Activated naive CD8-positive, alpha-beta T cell (primary cell): Measurements from ENCODE around the gene RNF103.

Source experiments
- H3K27ac Mint-ChIP-seq: one replicate; pipeline ENCODE4 v1.8.0; 2021; ENCODE audit warnings: mixed read lengths
- H3K27me3 Mint-ChIP-seq: one replicate; pipeline ENCODE4 v1.8.0; 2021; ENCODE audit warnings: mixed read lengths
- H3K36me3 Mint-ChIP-seq: one replicate; pipeline ENCODE4 v1.8.0; 2021; ENCODE audit warnings: mixed read lengths
- H3K4me1 Mint-ChIP-seq: one replicate; pipeline ENCODE4 v1.8.0; 2021; ENCODE audit warnings: low read depth, mixed read lengths
- H3K4me3 Mint-ChIP-seq: one replicate; pipeline ENCODE4 v1.8.0; 2021; ENCODE audit warnings: mild to moderate bottlenecking, mixed read lengths
- H3K9me3 Mint-ChIP-seq: one replicate; pipeline ENCODE4 v1.8.0; 2021; ENCODE audit warnings: low read depth, mixed read lengths

The RNF103 gene

GRCh38 chr2:86634352-86634751 is 10.7 kb upstream of the RNF103 start:
- H3K4me1 Mint-ChIP-seq, result no peaks in the 10 kb centered on the region
- no peak overlapping the region for H3K4me3 Mint-ChIP-seq
- no peak overlapping the region for H3K27ac Mint-ChIP-seq
- H3K9me3 Mint-ChIP-seq, result peaks cover under 1% of the 10 kb centered on the region
- H3K27me3 Mint-ChIP-seq, result no peaks in the 10 kb centered on the region
- no peaks in the 10 kb centered on the region for H3K36me3 Mint-ChIP-seq

GRCh38 chr2:86633155-86633651 is 9.5 kb upstream of the RNF103 start:
- Mint-ChIP-seq H3K4me3 (no peak overlapping the region), H3K4me1 (no peaks in the 10 kb centered on the region), H3K9me3 (no peaks in the 10 kb centered on the region), H3K27ac (no peak overlapping the region), H3K27me3 (no peaks in the 10 kb centered on the region), H3K36me3 (no peaks in the 10 kb centered on the region)

- Mint-ChIP-seq H3K4me1 (no peaks in the 10 kb centered on the region), H3K9me3 (no peaks in the 10 kb centered on the region), H3K27ac (no peak overlapping the region), H3K36me3 (no peaks in the 10 kb centered on the region), H3K27me3 (no peaks in the 10 kb centered on the region), H3K4me3 (no peak overlapping the region)
Measured at GRCh38 chr2:86632672-86633071, 9.0 kb upstream of the RNF103 start.

GRCh38 chr2:86631846-86632485 is 8.3 kb upstream of the RNF103 start:
- Mint-ChIP-seq H3K27ac (no peak overlapping the region), H3K4me1 (no peaks in the 10 kb centered on the region)

GRCh38 chr2:86628091-86628522 is 4.4 kb upstream of the RNF103 start:
- H3K27me3 Mint-ChIP-seq, result no peaks in the 10 kb centered on the region
- H3K36me3 Mint-ChIP-seq, result no peaks in the 10 kb centered on the region
- H3K9me3 Mint-ChIP-seq, result no peaks in the 10 kb centered on the region
- no peak overlapping the region for H3K4me3 Mint-ChIP-seq
- no peak overlapping the region for H3K27ac Mint-ChIP-seq
- H3K4me1 Mint-ChIP-seq, result peaks cover 9% of the 10 kb centered on the region

More at GRCh38 chr2:86631846-86632485, 8.3 kb upstream of the RNF103 start:
- no peaks in the 10 kb centered on the region for H3K36me3 Mint-ChIP-seq
- H3K27me3 Mint-ChIP-seq, result no peaks in the 10 kb centered on the region
- H3K4me3 Mint-ChIP-seq, result no peak overlapping the region
- H3K9me3 Mint-ChIP-seq, result no peaks in the 10 kb centered on the region

GRCh38 chr2:86627550-86627949 is 3.9 kb upstream of the RNF103 start:
- no peak overlapping the region for H3K27ac Mint-ChIP-seq
- H3K4me3 Mint-ChIP-seq, result no peak overlapping the region
- H3K9me3 Mint-ChIP-seq, result no peaks in the 10 kb centered on the region
- peaks cover 9% of the 10 kb centered on the region for H3K4me1 Mint-ChIP-seq
- H3K27me3 Mint-ChIP-seq, result no peaks in the 10 kb centered on the region
- no peaks in the 10 kb centered on the region for H3K36me3 Mint-ChIP-seq

GRCh38 chr2:86625096-86625495 is 1.4 kb upstream of the RNF103 start:
- Mint-ChIP-seq H3K27me3 (no peaks in the 10 kb centered on the region), H3K36me3 (no peaks in the 10 kb centered on the region), H3K4me3 (peak overlapping the region; percentile 58), H3K4me1 (peaks cover 32% of the 10 kb centered on the region), H3K27ac (peak overlapping the region; percentile 84), H3K9me3 (no peaks in the 10 kb centered on the region)

GRCh38 chr2:86624267-86624547 is 542 bp upstream of the RNF103 start:
- no peaks in the 10 kb centered on the region for H3K9me3 Mint-ChIP-seq
- H3K27me3 Mint-ChIP-seq, result no peaks in the 10 kb centered on the region
- H3K27ac Mint-ChIP-seq, result peak overlapping the region; percentile 92
- peaks cover 40% of the 10 kb centered on the region for H3K4me1 Mint-ChIP-seq
- H3K36me3 Mint-ChIP-seq, result peaks cover 1% of the 10 kb centered on the region
- peak overlapping the region; percentile 83 for H3K4me3 Mint-ChIP-seq

- Mint-ChIP-seq H3K4me3 (peak overlapping the region; percentile 85), H3K36me3 (peaks cover 6% of the 10 kb centered on the region), H3K9me3 (no peaks in the 10 kb centered on the region), H3K27me3 (no peaks in the 10 kb centered on the region), H3K27ac (peak overlapping the region; percentile 87), H3K4me1 (peaks cover 51% of the 10 kb centered on the region)
Measured at GRCh38 chr2:86623043-86623493, 597 bp downstream of the RNF103 start.

GRCh38 chr2:86622519-86623042 is 1.1 kb downstream of the RNF103 start:
- H3K27me3 Mint-ChIP-seq, result no peaks in the 10 kb centered on the region
- peaks cover 53% of the 10 kb centered on the region for H3K4me1 Mint-ChIP-seq
- H3K9me3 Mint-ChIP-seq, result no peaks in the 10 kb centered on the region
- H3K36me3 Mint-ChIP-seq, result peaks cover 6% of the 10 kb centered on the region
- peak overlapping the region; percentile 87 for H3K27ac Mint-ChIP-seq
- peak overlapping the region; percentile 85 for H3K4me3 Mint-ChIP-seq

- Mint-ChIP-seq H3K9me3 (no peaks in the 10 kb centered on the region), H3K36me3 (peaks cover 9% of the 10 kb centered on the region), H3K4me1 (peaks cover 63% of the 10 kb centered on the region), H3K27ac (peak overlapping the region; percentile 83), H3K27me3 (no peaks in the 10 kb centered on the region), H3K4me3 (peak overlapping the region; percentile 85)
Measured at GRCh38 chr2:86621280-86621943, 2.3 kb downstream of the RNF103 start.

GRCh38 chr2:86617738-86618137 is 5.9 kb downstream of the RNF103 start:
- Mint-ChIP-seq H3K4me3 (no peak overlapping the region), H3K27me3 (no peaks in the 10 kb centered on the region), H3K36me3 (peaks cover 17% of the 10 kb centered on the region), H3K4me1 (peaks cover 65% of the 10 kb centered on the region), H3K27ac (no peak overlapping the region), H3K9me3 (no peaks in the 10 kb centered on the region)

- Mint-ChIP-seq H3K9me3 (no peaks in the 10 kb centered on the region), H3K36me3 (peaks cover 17% of the 10 kb centered on the region), H3K27me3 (no peaks in the 10 kb centered on the region), H3K4me1 (peaks cover 61% of the 10 kb centered on the region), H3K27ac (no peak overlapping the region), H3K4me3 (no peak overlapping the region)
Measured at GRCh38 chr2:86617153-86617552, 6.5 kb downstream of the RNF103 start.

- H3K27ac Mint-ChIP-seq, result no peak overlapping the region
- H3K4me1 Mint-ChIP-seq, result peaks cover 57% of the 10 kb centered on the region
- peaks cover 17% of the 10 kb centered on the region for H3K36me3 Mint-ChIP-seq
- no peaks in the 10 kb centered on the region for H3K9me3 Mint-ChIP-seq
- no peak overlapping the region for H3K4me3 Mint-ChIP-seq
- no peaks in the 10 kb centered on the region for H3K27me3 Mint-ChIP-seq
Measured at GRCh38 chr2:86616502-86616901, 7.2 kb downstream of the RNF103 start.

GRCh38 chr2:86615596-86615995 is 8.1 kb downstream of the RNF103 start:
- Mint-ChIP-seq H3K27ac (peak overlapping the region; percentile 46), H3K36me3 (peaks cover 23% of the 10 kb centered on the region), H3K4me3 (no peak overlapping the region), H3K4me1 (peaks cover 57% of the 10 kb centered on the region), H3K9me3 (no peaks in the 10 kb centered on the region), H3K27me3 (no peaks in the 10 kb centered on the region)
